Fibroblast of skin of back (primary cell): ENCODE data around the gene AFAP1L2.
A peak's percentile ranks its signal among the peaks of the same experiment; 100 is the strongest.

Experiments used
- DNase-seq: peaks from one replicate; pipeline ENCODE4 v3.0.0-alpha.2; 2013

Gene AFAP1L2

DNA sequence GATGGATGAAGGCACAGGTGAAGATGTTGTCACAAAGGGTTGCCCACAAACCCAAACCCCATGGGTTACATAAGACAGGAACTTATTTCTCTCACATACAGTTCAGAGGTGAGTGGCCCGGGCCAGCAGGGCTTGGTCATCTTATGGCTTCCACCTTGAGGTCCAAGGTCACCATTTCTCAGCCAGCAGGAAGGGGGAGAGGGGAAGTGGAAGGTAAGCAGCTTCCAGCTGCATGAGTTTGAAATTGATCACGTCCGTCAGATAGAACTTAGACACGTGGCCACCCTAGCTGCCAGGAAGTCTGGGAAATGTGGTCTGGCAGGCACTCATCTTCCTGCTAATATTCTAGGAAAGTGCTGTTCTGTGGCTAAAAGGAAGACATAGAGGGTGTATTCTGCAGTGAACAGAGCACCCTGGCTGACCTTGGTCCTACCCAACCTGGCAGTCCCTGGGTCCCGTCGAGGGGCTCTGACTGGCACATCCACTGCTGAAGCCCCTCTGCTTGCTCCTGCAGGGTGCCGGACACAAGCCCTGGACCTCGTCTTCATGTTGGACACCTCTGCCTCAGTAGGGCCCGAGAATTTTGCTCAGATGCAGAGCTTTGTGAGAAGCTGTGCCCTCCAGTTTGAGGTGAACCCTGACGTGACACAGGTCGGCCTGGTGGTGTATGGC lies 115.7 kb downstream of the AFAP1L2 start:
- no peak for DNase-seq

DNA sequence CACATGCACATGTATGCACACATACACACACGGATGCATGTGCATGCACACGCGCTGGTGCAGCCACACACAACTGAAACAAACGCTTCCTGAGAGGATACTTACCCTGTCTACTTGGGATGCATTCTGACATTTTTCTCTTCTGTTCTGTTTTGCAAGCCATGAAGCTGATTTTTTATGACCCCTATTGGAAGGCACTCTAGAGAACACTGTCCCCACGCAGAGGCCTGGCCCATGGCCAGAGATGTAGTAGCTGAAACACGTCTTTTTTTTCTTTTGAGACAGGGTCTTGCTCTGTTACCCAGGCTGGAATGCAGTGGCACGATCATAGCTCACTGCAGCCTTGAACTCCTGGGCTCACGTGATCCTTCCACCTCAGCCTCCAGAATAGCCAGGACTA lies 117.4 kb downstream of the AFAP1L2 start:
- no peak for DNase-seq

GRCh38 chr10:114285961-114286441 lies 118.3 kb downstream of the AFAP1L2 start:
- DNase-seq = no peak

DNA sequence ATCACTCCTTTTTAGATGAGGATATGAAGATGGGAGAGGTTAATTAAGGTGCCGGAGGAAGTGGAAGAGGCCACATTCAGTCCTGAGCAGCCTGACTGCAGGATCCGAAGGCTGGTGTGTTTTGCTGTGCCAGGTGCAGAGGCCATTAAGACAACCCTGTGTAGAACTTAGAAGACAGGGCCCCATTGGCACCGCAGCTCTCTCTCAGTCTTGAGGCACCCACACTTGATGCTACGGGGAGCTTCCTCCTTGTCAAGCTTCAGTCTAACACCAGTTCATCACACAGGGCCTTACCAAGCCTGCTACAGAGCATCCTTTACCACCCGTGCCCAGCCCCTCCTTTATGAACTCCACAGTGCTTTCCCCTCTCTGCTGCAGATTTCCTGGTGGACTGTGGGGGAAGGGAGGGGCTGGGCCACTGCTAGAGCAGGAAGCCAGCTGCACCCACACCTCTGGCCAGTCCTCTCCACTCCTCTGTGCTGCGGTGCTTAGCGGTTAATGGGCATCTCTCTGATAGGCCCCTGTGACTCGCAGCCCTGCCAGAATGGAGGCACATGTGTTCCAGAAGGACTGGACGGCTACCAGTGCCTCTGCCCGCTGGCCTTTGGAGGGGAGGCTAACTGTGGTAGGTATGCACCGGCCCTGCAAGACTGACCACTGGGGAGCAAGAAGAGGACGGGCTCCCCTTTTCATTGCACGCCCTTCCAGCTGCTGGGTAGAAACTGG lies 119.8 kb downstream of the AFAP1L2 start:
- no peak for DNase-seq

DNA sequence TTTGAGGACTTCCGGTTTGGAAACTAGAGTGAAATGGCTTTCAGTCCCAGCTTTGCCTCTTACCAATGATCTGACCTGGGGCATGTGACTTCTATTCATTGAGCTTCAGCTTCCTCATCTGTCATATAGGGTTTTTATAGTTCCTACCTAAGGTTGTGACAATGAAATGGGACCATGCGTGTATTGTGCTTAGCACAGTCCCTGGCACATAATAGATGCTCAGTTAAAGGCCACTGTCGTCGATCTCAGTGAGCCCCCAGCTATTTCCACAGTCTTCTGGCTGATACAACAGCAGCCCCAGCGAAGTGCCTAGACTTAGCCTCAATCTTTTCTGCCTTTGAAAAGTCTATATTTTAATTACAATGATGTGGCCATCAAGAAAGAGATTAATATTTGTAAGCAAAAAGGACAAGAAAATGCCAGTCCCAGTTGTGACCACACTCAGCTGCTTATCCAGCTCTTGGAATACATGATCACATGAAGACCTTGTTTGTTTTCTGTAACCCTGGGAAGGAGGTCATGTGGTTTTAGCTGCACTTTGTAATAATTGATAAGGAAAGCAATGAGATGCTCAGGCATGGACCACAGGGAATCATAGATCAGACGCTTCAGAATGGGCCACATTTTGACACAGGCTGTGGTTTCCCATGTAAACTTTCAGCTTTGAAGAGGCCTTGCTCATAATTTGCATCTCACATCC lies 120.6 kb downstream of the AFAP1L2 start:
- no peak for DNase-seq

GRCh38 chr10:114283091-114283490 lies 121.2 kb downstream of the AFAP1L2 start:
- no peak for DNase-seq

GRCh38 chr10:114282526-114282925 lies 121.8 kb downstream of the AFAP1L2 start:
- no peak for DNase-seq

GRCh38 chr10:114281461-114281860 lies 122.8 kb downstream of the AFAP1L2 start:
- DNase-seq = no peak

DNA sequence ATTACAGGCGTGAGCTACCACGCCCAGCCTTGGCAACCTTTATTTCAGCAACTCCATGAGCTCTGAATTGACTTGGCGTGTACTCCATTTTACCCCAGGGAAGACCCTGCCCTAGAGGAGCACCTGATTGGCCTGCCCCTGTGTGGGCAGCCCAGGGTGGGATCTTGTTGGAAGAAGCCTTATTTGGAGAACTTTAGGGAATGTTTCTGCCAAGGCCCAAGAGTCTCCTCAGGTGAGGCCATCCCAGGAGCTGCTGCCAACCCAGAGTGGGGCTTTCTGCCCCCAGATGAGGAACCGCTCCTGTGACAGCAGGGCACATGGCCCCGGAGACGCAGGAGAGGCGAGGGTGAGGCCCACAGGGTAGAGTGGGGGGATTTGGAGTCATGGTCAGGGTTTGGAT lies 123.3 kb downstream of the AFAP1L2 start:
- DNase-seq = no peak

- no peak for DNase-seq
Measured at GRCh38 chr10:114279901-114280644, 124.2 kb downstream of the AFAP1L2 start.

DNA sequence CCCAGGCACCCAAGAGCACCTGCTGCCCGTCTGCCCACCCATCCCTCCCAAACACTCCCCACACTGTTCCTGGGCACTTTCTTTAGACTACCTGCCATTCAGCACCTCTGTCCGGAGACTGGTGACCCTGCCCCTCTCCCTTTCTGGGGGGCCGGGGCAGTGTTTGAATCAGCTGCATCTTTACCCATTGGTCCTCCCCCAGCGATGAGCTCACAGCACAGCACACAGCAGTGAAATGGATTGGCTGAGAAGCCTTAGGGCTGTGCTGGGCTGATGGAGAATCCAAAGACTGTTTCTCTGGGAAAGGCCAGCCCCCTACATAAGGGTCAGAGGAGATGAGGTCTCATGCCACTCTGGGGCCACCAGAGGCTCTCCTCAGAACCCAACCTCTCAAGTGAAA lies 125.0 kb downstream of the AFAP1L2 start:
- no peak for DNase-seq

DNA sequence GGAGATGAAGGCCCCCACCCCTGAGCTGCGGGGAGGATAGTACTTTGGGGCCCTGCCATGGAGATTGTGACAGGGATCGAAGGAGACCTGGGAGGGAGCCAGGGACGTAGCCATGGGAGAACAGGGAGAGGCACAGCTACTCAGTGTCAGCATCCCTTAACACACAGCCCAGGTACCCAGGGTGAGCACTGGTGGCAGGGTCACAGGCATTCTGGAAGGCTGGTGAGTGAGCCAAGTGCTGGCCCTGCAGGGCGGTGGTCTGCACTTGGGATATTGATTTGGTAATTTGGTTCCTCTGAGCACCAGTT lies 125.5 kb downstream of the AFAP1L2 start:
- no peak for DNase-seq

GRCh38 chr10:114278140-114278883 lies 126.0 kb downstream of the AFAP1L2 start:
- no peak for DNase-seq

DNA sequence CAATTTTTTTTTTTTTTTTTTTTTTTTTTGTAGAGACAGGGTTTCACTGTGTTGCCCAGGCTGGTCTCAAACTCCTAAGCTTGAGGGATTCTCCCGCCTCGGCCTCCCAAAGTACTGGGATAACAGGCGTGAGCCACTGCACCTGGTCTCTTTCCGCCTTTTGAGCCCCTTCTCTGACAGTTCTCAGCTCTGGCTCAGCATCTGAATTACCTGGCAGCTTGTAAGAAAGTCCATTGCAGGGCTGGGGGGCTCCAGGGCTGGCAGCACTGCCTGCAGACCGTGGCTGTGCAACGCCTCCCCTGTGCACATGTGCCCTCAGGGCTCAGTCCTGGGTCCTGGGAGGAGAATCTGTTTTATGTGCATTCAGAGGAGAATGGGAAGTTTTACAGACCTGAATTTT lies 127.6 kb downstream of the AFAP1L2 start:
- no peak for DNase-seq

DNA sequence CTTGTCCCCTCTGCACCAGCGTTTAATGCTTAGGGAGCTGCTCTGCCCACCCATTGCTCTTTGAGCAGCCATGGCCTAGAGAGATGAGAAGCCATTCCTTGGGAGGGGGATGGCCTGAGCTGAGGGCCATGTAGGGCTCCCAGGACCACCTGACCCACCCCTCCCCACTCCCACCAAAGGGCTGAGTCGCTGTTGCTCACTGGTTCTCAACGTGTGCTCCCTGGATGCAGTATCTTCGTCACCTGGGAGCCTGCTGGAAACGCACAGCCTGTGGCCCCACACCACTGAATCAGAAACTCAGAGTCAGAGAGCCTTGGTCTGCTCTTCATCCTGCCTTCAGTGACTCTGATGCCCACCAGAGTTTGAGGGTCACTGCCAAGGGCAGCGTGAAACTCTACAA lies 128.2 kb downstream of the AFAP1L2 start:
- DNase-seq = no peak

DNA sequence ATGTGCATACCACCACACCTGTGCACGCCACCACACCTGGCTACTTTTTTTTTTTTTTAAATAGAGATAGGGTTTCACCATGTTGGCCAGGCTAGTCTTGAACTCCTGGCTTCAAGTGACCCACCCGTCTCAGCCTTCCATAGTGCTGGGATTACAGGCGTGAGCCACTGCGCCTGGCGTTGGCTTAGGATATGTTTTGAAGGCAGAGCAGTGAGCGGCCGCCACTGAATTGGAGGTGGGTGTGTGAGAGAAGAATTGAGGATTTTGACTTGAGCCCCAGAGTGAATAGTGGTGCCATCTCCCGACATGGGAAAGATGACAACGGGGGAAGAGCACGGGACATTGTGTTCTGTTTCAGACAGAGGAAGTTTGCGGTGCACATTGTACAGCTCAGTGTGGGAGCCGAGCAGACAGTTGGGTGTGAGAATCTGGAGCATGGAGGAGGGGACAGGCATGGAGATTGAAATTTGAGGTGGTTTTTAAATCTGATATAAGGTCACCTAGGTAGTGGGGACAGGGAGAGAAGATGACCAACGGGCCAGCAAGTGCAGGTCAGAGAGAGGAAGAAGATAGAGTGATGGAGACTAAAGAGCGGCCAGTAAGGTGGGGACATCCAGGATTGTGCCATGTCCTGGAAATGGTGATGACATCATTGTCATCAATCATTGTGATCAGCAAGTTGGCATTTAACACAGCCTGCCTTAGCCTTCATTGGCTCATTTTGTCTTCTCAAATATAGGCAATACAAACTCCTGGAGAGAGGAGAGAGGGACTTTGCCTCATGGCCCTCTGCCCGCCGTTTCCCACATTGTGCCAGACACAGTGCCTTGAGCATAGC lies 129.5 kb downstream of the AFAP1L2 start:
- no peak for DNase-seq

- DNase-seq = no peak
Measured at GRCh38 chr10:114273910-114274309, 130.4 kb downstream of the AFAP1L2 start.

DNA sequence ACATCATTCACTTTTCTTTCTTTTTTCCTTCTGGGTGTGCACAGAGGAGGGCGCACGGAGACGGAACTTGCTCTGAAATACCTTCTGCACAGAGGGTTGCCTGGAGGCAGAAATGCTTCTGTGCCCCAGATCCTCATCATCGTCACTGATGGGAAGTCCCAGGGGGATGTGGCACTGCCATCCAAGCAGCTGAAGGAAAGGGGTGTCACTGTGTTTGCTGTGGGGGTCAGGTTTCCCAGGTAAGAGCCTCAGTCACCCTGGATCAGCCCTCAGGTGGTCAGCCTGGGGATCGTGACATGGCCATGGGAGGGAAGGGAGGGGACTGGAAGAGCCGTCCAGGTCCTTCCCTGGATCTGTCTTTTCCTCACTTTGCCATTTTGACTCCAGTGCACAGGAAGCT lies 131.6 kb downstream of the AFAP1L2 start:
- DNase-seq = no peak

DNA sequence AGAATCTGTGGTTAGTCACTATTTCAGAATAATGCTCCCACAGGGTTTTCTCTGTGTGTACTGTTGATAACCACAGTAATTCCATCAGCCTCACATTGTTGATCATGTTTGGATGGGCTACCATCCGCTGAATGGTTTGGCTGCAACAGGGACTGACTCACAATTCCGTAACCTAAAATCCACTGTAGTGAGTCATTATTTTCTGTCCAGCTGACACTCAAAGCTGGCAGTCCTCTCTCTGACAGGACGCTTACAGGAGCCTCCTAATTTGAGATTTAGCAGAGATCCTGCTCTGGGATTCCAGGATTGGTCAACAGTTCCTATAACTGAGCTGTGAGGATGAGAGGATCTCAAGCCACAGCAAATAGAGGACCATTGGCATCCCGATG lies 132.5 kb downstream of the AFAP1L2 start:
- peak; percentile 97 for DNase-seq

GRCh38 chr10:114271075-114271778 lies 133.1 kb downstream of the AFAP1L2 start:
- peak; percentile 5 for DNase-seq

GRCh38 chr10:114266521-114266920 lies 137.8 kb downstream of the AFAP1L2 start:
- no peak for DNase-seq
